ENCODE data around the gene PLIN4.

GRCh38 chr19:4488496-4488895, 29.8 kb downstream of the PLIN4 start:
- no peak for TF ChIP-seq CTCF (conservative IDR thresholded peaks at IDR 0.05 in 1 of 2, IDR thresholded peaks at IDR 0.05 in 1 of 2; ENCODE audit: low read depth in 1 of 2, low read length in 2 of 2)
- TF ChIP-seq EZH2 (IDR thresholded peaks at IDR 0.05; ENCODE audit: low read length, missing control alignments) = no peak
